DND-41 (cell line): Measurements from ENCODE around the gene CLN6.

ENCODE experiments used
- ATAC-seq: fragments of 200-7000 bp; cut with Tn5 transposase; 3 replicates; pipeline ENCODE4 v1.9.1; 2021; ENCODE audit warnings: low read depth; ENCODE audit not compliant: insufficient read depth
- DNase-seq: peaks from one replicate; pipeline ENCODE4 v3.0.0-alpha.2; 2020
- H2AFZ ChIP-seq: 2 replicates; pipeline ENCODE4 v1.6.0; 2012; ENCODE audit warnings: low read depth, low read length
- H3K27ac ChIP-seq: 2 replicates; pipeline ENCODE4 v1.5.1; 2012; ENCODE audit warnings: low read length, inconsistent platforms
- H3K27me3 ChIP-seq: fragments of 200-600 bp; sonication (generic); 2 replicates; pipeline ENCODE4 v1.6.0; 2012; ENCODE audit warnings: low read length, mild to moderate bottlenecking, inconsistent platforms; ENCODE audit not compliant: insufficient read depth, poor library complexity
- H3K36me3 ChIP-seq: 2 replicates; pipeline ENCODE4 v1.5.1; 2012; ENCODE audit warnings: low read length, inconsistent platforms; ENCODE audit not compliant: insufficient read depth
- H3K4me1 ChIP-seq: 2 replicates; pipeline ENCODE4 v1.5.1; 2012; ENCODE audit warnings: mild to moderate bottlenecking, low read length; ENCODE audit not compliant: insufficient read depth
- H3K4me2 ChIP-seq: 2 replicates; pipeline ENCODE4 v1.6.0; 2012; ENCODE audit warnings: mild to moderate bottlenecking, moderate library complexity, low read length, inconsistent platforms; ENCODE audit not compliant: insufficient read depth
- H3K4me3 ChIP-seq, 2 experiments: fragments of 200-600 bp in 1 of 2; shearing (Covaris generic) in 1 of 2; 2 replicates each; pipeline ENCODE4 v1.5.1; 2012 to 2016; ENCODE audit warnings: inconsistent platforms in 2 of 2, low read length in 2 of 2, mild to moderate bottlenecking in 2 of 2, low read depth in 1 of 2, moderate library complexity in 1 of 2
- H3K79me2 ChIP-seq: 2 replicates; pipeline ENCODE4 v1.6.0; 2012; ENCODE audit warnings: low read length, inconsistent platforms; ENCODE audit not compliant: insufficient read depth
- H3K9ac ChIP-seq: 2 replicates; pipeline ENCODE4 v1.6.0; 2012; ENCODE audit warnings: low read depth, mild to moderate bottlenecking, inconsistent platforms, low read length, moderate library complexity
- H3K9me3 ChIP-seq: 2 replicates; pipeline ENCODE4 v1.5.1; 2012; ENCODE audit warnings: low read length, moderate library complexity, mild to moderate bottlenecking, inconsistent platforms; ENCODE audit not compliant: insufficient read depth, severe bottlenecking
- H4K20me1 ChIP-seq: 2 replicates; pipeline ENCODE4 v1.6.0; 2012; ENCODE audit warnings: low read length; ENCODE audit not compliant: insufficient read depth
- CTCF ChIP-seq: IDR thresholded peaks from 2 replicates; pipeline ENCODE4 v1.5.1; 2012; ENCODE audit warnings: borderline replicate concordance, low read length, moderate library complexity, mild to moderate bottlenecking; ENCODE audit not compliant: poor library complexity, severe bottlenecking; ENCODE audit errors: extremely low read depth
- EZH2 ChIP-seq: IDR thresholded peaks from 3 replicates; pipeline ENCODE4 v1.6.1; 2012; ENCODE audit warnings: borderline replicate concordance, low read depth, mild to moderate bottlenecking, moderate library complexity, low read length, inconsistent platforms; ENCODE audit not compliant: severe bottlenecking

Gene CLN6

GRCh38 chr15:68199340-68199739, 30.2 kb downstream of the CLN6 start:
- DNase-seq = no peak
- no peaks in the 10 kb centered on the region for H3K27me3 ChIP-seq
- no peak overlapping the region for H3K9ac ChIP-seq

DNA sequence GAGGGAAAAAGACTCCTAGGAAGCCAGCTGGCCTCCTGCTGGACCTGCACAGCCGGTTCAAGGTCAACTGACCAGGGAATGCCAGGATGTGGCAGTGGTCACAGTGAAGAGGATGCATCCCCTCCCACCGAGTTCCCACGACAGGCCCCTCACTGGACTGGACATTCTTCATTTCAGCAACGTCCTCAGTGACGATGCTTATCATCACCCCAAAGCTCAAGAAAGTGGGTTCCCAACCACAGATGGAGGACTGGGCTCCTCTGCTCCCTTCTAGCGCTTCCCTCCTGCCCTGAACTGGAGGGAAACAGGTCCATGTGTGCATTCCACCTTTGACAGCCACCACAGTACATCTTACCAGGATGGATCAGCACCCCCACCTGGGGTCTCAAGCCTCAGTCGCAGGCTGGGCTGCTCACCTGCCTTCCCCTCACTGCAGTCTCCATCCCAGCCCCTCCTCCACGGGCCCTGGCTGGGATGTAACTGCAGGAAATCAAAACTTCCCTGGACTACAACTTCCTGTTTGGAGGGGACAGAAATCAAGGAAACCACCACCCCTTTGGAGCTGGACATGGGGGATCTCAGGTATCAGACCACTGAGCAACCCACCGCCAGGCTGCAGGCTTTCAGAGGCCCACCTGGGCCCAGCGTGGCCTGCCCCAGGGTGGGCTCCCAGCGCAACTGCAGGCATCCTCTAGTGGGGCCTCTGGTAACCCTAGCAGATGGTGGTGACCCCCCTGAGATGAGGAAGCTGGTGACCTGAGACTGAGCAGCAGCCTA, 31.7 kb downstream of the CLN6 start:
- Histone ChIP-seq H2AFZ (no peak overlapping the region), H3K9ac (no peak overlapping the region), H3K9me3 (no peaks in the 10 kb centered on the region), H3K4me2 (no peak overlapping the region), H3K4me1 (no peaks in the 10 kb centered on the region), H3K27ac (no peak overlapping the region), H3K79me2 (no peaks in the 10 kb centered on the region; the same call in 1 of the 2 replicates), H3K27me3 (no peaks in the 10 kb centered on the region), H3K36me3 (peaks cover 25% of the 10 kb centered on the region), H3K4me3 (no peak overlapping the region), H4K20me1 (peaks cover 17% of the 10 kb centered on the region; the same call in 1 of the 2 replicates)
- no peak for DNase-seq
- TF ChIP-seq EZH2 = no peak
- no peak for TF ChIP-seq CTCF
- no peak for ATAC-seq

More at GRCh38 chr15:68199340-68199739, 30.2 kb downstream of the CLN6 start:
- H3K4me1 ChIP-seq = no peaks in the 10 kb centered on the region
- peaks cover 16% of the 10 kb centered on the region for H3K36me3 ChIP-seq
- H3K4me2 ChIP-seq = no peak overlapping the region
- H3K27ac ChIP-seq = no peak overlapping the region
- ATAC-seq = no peak
- no peaks in the 10 kb centered on the region for H3K9me3 ChIP-seq
- no peak overlapping the region for H3K4me3 ChIP-seq
- H2AFZ ChIP-seq = no peak overlapping the region
- no peaks in the 10 kb centered on the region; the same call in 1 of the 2 replicates for H3K79me2 ChIP-seq
- TF ChIP-seq CTCF (no peak), EZH2 (no peak)
- H4K20me1 ChIP-seq = peaks cover 17% of the 10 kb centered on the region; the same call in 1 of the 2 replicates

DNA sequence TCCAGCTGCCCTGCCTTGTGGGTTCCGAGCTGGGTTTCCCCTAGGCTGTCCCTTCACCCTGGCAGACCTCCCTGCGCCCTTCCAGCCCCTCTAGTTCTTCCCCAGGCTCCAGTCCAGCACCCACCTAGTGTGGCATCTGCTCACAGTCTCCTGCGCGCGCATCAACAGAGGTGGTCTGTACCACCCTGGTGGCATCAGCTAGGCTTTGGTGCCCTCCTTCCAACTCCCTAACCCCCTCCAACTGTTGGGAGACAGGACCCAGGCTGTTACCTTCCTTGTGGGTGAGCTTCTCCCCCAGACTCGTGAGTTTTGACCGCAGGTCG, 32.4 kb downstream of the CLN6 start:
- H3K27ac ChIP-seq = no peak overlapping the region
- no peaks in the 10 kb centered on the region for H3K4me1 ChIP-seq
- TF ChIP-seq CTCF (no peak), EZH2 (no peak)
- DNase-seq = no peak
- H3K9me3 ChIP-seq = no peaks in the 10 kb centered on the region
- peaks cover 32% of the 10 kb centered on the region for H3K36me3 ChIP-seq
- no peak overlapping the region for H3K4me3 ChIP-seq
- H4K20me1 ChIP-seq = peaks cover 17% of the 10 kb centered on the region; the same call in 1 of the 2 replicates
- no peak overlapping the region for H3K4me2 ChIP-seq
- H2AFZ ChIP-seq = no peak overlapping the region
- no peak overlapping the region for H3K9ac ChIP-seq
- no peaks in the 10 kb centered on the region for H3K27me3 ChIP-seq
- H3K79me2 ChIP-seq = no peaks in the 10 kb centered on the region; the same call in 1 of the 2 replicates
- ATAC-seq = no peak
